Upper lobe of left lung (tissue), 6 donors: Measurements from ENCODE around the gene UBE2J2. TPM values are rescaled to one million over a fixed set of nuclear protein-coding genes. Genes with fewer than 3 reads are reported as not detected.
A peak's percentile ranks its signal among the peaks of the same experiment; 100 is the strongest.

ENCODE experiments used
- ATAC-seq, 2 donors: fragments of 200-7000 bp; cut with Tn5 transposase; one replicate each; pipeline ENCODE4 v1.9.1; 2022; ENCODE audit warnings: mild to moderate bottlenecking in 2 of 2, moderate library complexity in 2 of 2; ENCODE audit not compliant: low FRiP score in 2 of 2
- DNase-seq, 2 donors: peaks; one replicate each; pipeline ENCODE4 v3.0.0-alpha.2; 2019 to 2020
- H3K27ac ChIP-seq, 4 donors: fragments of 200-600 bp; sonication (generic); one replicate each; pipeline ENCODE4 v1.5.1; 2016 to 2019
- H3K27me3 ChIP-seq, 4 donors: fragments of 200-600 bp; sonication (generic); one replicate each; pipeline ENCODE4 v1.5.1; 2017 to 2019
- H3K36me3 ChIP-seq, 4 donors: fragments of 200-600 bp; sonication (generic); one replicate each; pipeline ENCODE4 v1.5.1; 2016 to 2019
- H3K4me1 ChIP-seq, 4 donors: fragments of 200-600 bp; sonication (generic); one replicate each; pipeline ENCODE4 v1.5.1; 2018 to 2019
- H3K4me3 ChIP-seq, 4 donors: fragments of 200-600 bp; sonication (generic); one replicate each; pipeline ENCODE4 v1.5.1; 2017 to 2019; ENCODE audit warnings: mild to moderate bottlenecking in 2 of 4, moderate library complexity in 1 of 4
- H3K9me3 ChIP-seq, 4 donors: fragments of 200-600 bp; sonication (generic); one replicate each; pipeline ENCODE4 v1.5.1; 2018 to 2019
- CTCF ChIP-seq, 6 experiments: fragments of 450-650 bp in 4 of 6; fragments of 200-600 bp in 2 of 6; sonication (generic) in 2 of 6; IDR thresholded peaks; one replicate each; pipeline ENCODE4 v1.5.1; 2016 to 2019; ENCODE audit warnings: antibody characterized with exemption in 6 of 6
- EP300 ChIP-seq, 4 donors: sonication (generic); formaldehyde crosslinking; IDR thresholded peaks; one replicate each; pipeline ENCODE4 v1.5.1; 2017; ENCODE audit warnings: antibody characterized with exemption in 4 of 4, control low read depth in 2 of 4
- POLR2A ChIP-seq, 4 donors: fragments of 450-650 bp; IDR thresholded peaks; one replicate each; pipeline ENCODE4 v1.5.1; 2016 to 2017; ENCODE audit warnings: antibody characterized with exemption in 4 of 4, mild to moderate bottlenecking in 2 of 4
- POLR2AphosphoS5 ChIP-seq, 2 donors: sonication (generic); formaldehyde crosslinking; IDR thresholded peaks; one replicate each; pipeline ENCODE4 v1.5.1; 2017; ENCODE audit warnings: antibody characterized with exemption in 2 of 2
- whole genome bisulfite sequencing, 2 donors: methylation state at CpG; one replicate each; pipeline ENCODE4 v1.1.5; 2017 to 2018; 5-methylcytosine and 5-hydroxymethylcytosine counted together
- total RNA-seq, 6 donors: library from RNA; depleted of rRNA in 4 of 6; stranded (reverse); fragments of >200 nt in 4 of 6; gene quantifications; one replicate each; pipeline versions ENCODE4 v1.1.0 to v1.2.1, GENCODE V29; 2016 to 2021
- donor health status: DM: no; HTN: no; CAD: no; lungs with moderate emphysema.
- donor health status: DM: no; HTN: yes; CAD: no; lungs with severe emphysema.

UBE2J2 gene
- total RNA-seq, 6 donors from 2014 or later: 41.5 to 88.0 (median 50.5) TPM

- H3K4me1 ChIP-seq: peaks cover 38 to 50% (median 45%) of the 10 kb centered on the region in 4 donors
- 43 to 57% methylated on average over 17 to 23 of the region's 29 CpGs for WGBS, 2 donors
- H3K36me3 ChIP-seq: no peaks in the 10 kb centered on the region
- peak overlapping the region; percentile 39 to 80 (median 73) for H3K27ac ChIP-seq
- ATAC-seq (no peak), DNase-seq (peak; percentile 41 to 81)
- H3K4me3 ChIP-seq: peak overlapping the region; percentile 18 to 94 (median 74)
- H3K27me3 ChIP-seq: no peaks in the 10 kb centered on the region
- TF ChIP-seq POLR2AphosphoS5 (IDR thresholded peaks at IDR 0.05): peak in 1 of 2 donors; percentile 14
- no peak for TF ChIP-seq EP300 (IDR thresholded peaks at IDR 0.05)
- H3K9me3 ChIP-seq: no peaks in the 10 kb centered on the region
Observed at GRCh38 chr1:1304331-1305299, 31.0 kb upstream of the UBE2J2 start.

GRCh38 chr1:1303736-1304135 is 30.1 kb upstream of the UBE2J2 start:
- Histone ChIP-seq H3K27ac (peak overlapping the region in 2 of 4 donors; percentile 2 to 80), H3K36me3 (no peaks in the 10 kb centered on the region), H3K27me3 (no peaks in the 10 kb centered on the region), H3K4me1 (peaks cover 31 to 41% (median 36%) of the 10 kb centered on the region in 4 donors), H3K9me3 (no peaks in the 10 kb centered on the region), H3K4me3 (no peak overlapping the region)
- TF ChIP-seq POLR2AphosphoS5 (IDR thresholded peaks at IDR 0.05) (no peak), POLR2A (IDR thresholded peaks at IDR 0.05) (no peak), CTCF (IDR thresholded peaks at IDR 0.05) (no peak), EP300 (IDR thresholded peaks at IDR 0.05) (no peak)
- WGBS, 2 donors: 83 to 89% methylated on average over 13 of the region's 13 CpGs
- ATAC-seq (no peak), DNase-seq (peak in 1 of 2 donors; percentile 25)

GRCh38 chr1:1302951-1303509 is 29.4 kb upstream of the UBE2J2 start:
- H3K36me3 ChIP-seq: peaks cover 0 to 2% (median 0%) of the 10 kb centered on the region in 4 donors
- ATAC-seq: no peak
- no peak for TF ChIP-seq POLR2A (IDR thresholded peaks at IDR 0.05)
- TF ChIP-seq POLR2AphosphoS5 (IDR thresholded peaks at IDR 0.05): no peak
- no peak for TF ChIP-seq EP300 (IDR thresholded peaks at IDR 0.05)
- no peak for TF ChIP-seq CTCF (IDR thresholded peaks at IDR 0.05)
- no peak overlapping the region for H3K4me3 ChIP-seq
- DNase-seq: peak in 1 of 2 donors; percentile 80
- 91 to 92% methylated on average over 11 to 26 of the region's 31 CpGs for WGBS, 2 donors
- no peaks in the 10 kb centered on the region for H3K9me3 ChIP-seq
- no peak overlapping the region for H3K27ac ChIP-seq
- H3K4me1 ChIP-seq: peaks cover 31 to 41% (median 36%) of the 10 kb centered on the region in 4 donors
- no peaks in the 10 kb centered on the region for H3K27me3 ChIP-seq

- WGBS, 2 donors: 87 to 95% methylated on average over 4 to 7 of the region's 9 CpGs
- no peak overlapping the region for H3K27ac ChIP-seq
- H3K4me3 ChIP-seq: no peak overlapping the region
- ATAC-seq (no peak), DNase-seq (peak in 1 of 2 donors; percentile 57)
- peak in 3 of 6 experiments; percentile 16 to 36 (median 24) for TF ChIP-seq CTCF (IDR thresholded peaks at IDR 0.05)
- TF ChIP-seq EP300 (IDR thresholded peaks at IDR 0.05): no peak
- no peaks in the 10 kb centered on the region for H3K27me3 ChIP-seq
- no peaks in the 10 kb centered on the region for H3K9me3 ChIP-seq
- peaks cover 31 to 35% (median 34%) of the 10 kb centered on the region in 4 donors for H3K4me1 ChIP-seq
- peaks cover 0 to 8% (median 2%) of the 10 kb centered on the region in 4 donors for H3K36me3 ChIP-seq
Observed at GRCh38 chr1:1302006-1302430, 28.4 kb upstream of the UBE2J2 start.

GRCh38 chr1:1300352-1300739 is 26.7 kb upstream of the UBE2J2 start:
- DNase-seq: peak in 1 of 2 donors; percentile 53
- H3K27ac ChIP-seq: no peak overlapping the region
- no peaks in the 10 kb centered on the region for H3K27me3 ChIP-seq
- no peaks in the 10 kb centered on the region for H3K9me3 ChIP-seq
- WGBS, 2 donors: 92 to 93% methylated on average over 10 to 12 of the region's 12 CpGs
- no peak for TF ChIP-seq CTCF (IDR thresholded peaks at IDR 0.05)
- TF ChIP-seq EP300 (IDR thresholded peaks at IDR 0.05): no peak
- TF ChIP-seq POLR2A (IDR thresholded peaks at IDR 0.05): no peak
- no peak for TF ChIP-seq POLR2AphosphoS5 (IDR thresholded peaks at IDR 0.05)
- peaks cover 15 to 19% (median 17%) of the 10 kb centered on the region in 4 donors for H3K4me1 ChIP-seq
- peaks cover 0 to 24% (median 6%) of the 10 kb centered on the region in 4 donors for H3K36me3 ChIP-seq
- no peak overlapping the region for H3K4me3 ChIP-seq
- no peak for ATAC-seq
